OCI-LY7 (cell line): ENCODE results near the gene ISG15.

ENCODE experiments used
- EZH2phosphoT487 ChIP-seq: fragments of 200-600 bp; sonication (generic); IDR thresholded peaks from 2 replicates; pipeline ENCODE4 v1.6.1; 2018; ENCODE audit warnings: low read depth, borderline replicate concordance, mild to moderate bottlenecking, mixed run types, antibody characterized with exemption, low read length, moderate library complexity, mixed read lengths
- TF ChIP-seq, protein P1 (sequence below): fragments of 200-600 bp; sonication (generic); conservative IDR thresholded peaks from 2 replicates; pipeline ENCODE4 v1.5.1; 2014; ENCODE audit warnings: mild to moderate bottlenecking, antibody characterized with exemption, low read length, moderate library complexity, mixed read lengths

DNA sequence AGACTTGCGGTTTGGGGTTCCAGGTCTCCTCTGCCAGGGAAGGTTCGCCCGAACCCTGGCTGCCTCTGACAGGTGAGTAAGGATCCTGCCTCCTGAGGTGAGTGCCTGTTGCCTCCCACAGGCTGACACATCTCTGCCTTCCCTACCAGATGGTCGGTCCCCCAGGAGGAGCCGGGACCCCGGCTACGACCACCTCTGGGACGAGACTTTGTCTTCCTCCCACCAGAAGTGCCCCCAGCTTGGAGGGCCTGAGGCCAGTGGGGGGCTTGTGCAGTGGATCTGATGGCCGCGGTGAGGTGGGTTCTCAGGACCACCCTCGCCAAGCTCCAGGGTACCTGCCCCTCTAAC is 39.0 kb upstream of the ISG15 start:
- TF ChIP-seq, protein P1, sequence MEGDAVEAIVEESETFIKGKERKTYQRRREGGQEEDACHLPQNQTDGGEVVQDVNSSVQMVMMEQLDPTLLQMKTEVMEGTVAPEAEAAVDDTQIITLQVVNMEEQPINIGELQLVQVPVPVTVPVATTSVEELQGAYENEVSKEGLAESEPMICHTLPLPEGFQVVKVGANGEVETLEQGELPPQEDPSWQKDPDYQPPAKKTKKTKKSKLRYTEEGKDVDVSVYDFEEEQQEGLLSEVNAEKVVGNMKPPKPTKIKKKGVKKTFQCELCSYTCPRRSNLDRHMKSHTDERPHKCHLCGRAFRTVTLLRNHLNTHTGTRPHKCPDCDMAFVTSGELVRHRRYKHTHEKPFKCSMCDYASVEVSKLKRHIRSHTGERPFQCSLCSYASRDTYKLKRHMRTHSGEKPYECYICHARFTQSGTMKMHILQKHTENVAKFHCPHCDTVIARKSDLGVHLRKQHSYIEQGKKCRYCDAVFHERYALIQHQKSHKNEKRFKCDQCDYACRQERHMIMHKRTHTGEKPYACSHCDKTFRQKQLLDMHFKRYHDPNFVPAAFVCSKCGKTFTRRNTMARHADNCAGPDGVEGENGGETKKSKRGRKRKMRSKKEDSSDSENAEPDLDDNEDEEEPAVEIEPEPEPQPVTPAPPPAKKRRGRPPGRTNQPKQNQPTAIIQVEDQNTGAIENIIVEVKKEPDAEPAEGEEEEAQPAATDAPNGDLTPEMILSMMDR = no peak
- no peak for TF ChIP-seq EZH2phosphoT487
